HCT116 (cell line): Measurements from ENCODE around the gene CCDC127. TPM values are rescaled to one million over a fixed set of nuclear protein-coding genes. Genes with fewer than 3 reads are reported as not detected.

ENCODE experiments used
- CTCF ChIP-seq, 3 experiments: fragments of 200-600 bp in 1 of 3; sonication (generic) in 1 of 3; IDR thresholded peaks in 2 of 3; conservative IDR thresholded peaks in 1 of 3; 2 replicates each; pipeline ENCODE4 v1.5.1; 2012 to 2017; ENCODE audit warnings: low read depth in 2 of 3, low read length in 2 of 3, antibody characterized with exemption in 1 of 3, borderline replicate concordance in 1 of 3, control low read depth in 1 of 3, mild to moderate bottlenecking in 1 of 3, mixed read lengths in 1 of 3, mixed run types in 1 of 3, moderate library complexity in 1 of 3; ENCODE audit not compliant: insufficient read depth in 1 of 3
- EZH2 ChIP-seq: fragments of 200-600 bp; sonication (generic); IDR thresholded peaks from 2 replicates; pipeline ENCODE4 v1.6.1; 2017; ENCODE audit warnings: antibody characterized with exemption, mixed run types
- POLR2A ChIP-seq: IDR thresholded peaks from 2 replicates; pipeline ENCODE4 v1.7.0; 2011; ENCODE audit warnings: borderline replicate concordance; ENCODE audit not compliant: insufficient read depth, insufficient read length; ENCODE audit errors: extremely low read depth
- RAD21 ChIP-seq: IDR thresholded peaks from 2 replicates; pipeline ENCODE4 v1.6.1; 2012; ENCODE audit warnings: low read depth, mild to moderate bottlenecking
- SP1 ChIP-seq: IDR thresholded peaks from 2 replicates; pipeline ENCODE4 v1.6.1; 2012; ENCODE audit warnings: low read depth
- ZNF274 ChIP-seq: fragments of 200-500 bp; sonication (Bioruptor generic); IDR thresholded peaks from 2 replicates; pipeline ENCODE4 v1.6.1; 2014; ENCODE audit warnings: mild to moderate bottlenecking, low read depth, low read length, inconsistent platforms
- total RNA-seq: library from RNA; stranded (reverse); gene quantifications from one replicate; pipeline ENCODE4 v1.2.1, GENCODE V29; 2021; ENCODE audit not compliant: unreplicated experiment
- TF ChIP-seq, protein P1 (sequence below): IDR thresholded peaks from 2 replicates; pipeline ENCODE4 v1.6.1; 2012; ENCODE audit warnings: low read depth

Gene CCDC127
- total RNA-seq, 1 experiment from 2014 or later = 5.1 TPM

DNA sequence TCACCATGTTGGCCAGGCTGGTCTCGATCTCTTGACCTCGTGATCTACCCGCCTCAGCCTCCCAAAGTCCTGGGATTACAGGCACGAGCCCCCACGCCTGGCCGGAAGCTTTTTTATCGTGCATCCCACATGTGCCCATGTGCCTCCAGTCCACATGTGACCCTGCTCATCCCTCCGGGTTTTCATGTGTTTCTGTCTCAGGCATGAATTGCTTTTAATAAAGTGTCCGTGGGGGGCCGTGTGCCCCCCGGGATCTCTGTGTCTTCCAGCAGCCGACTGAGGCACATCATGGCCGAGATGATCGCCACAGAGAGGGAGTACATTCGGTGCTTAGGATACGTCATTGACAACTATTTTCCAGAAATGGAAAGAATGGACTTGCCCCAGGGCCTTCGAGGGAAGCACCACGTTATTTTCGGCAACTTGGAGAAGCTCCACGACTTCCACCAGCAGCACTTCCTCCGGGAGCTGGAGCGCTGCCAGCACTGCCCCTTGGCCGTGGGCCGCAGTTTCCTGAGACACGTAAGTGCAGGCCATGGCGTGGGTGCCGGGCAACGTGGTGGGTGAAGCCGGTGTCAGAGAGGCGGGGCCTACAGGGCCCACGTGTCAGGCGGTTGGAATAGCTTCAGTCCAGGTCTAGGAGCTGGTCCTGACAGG lies 48.8 kb downstream of the CCDC127 start (continued):
- TF ChIP-seq CTCF (IDR thresholded peaks at IDR 0.05 in 2 of 3, conservative IDR thresholded peaks at IDR 0.05 in 1 of 3; ENCODE audit: borderline replicate concordance in 1 of 3, insufficient read depth in 1 of 3, low read depth in 2 of 3, low read length in 2 of 3) (no peak), ZNF274 (no peak), SP1 (no peak), RAD21 (no peak), EZH2 (no peak), POLR2A (no peak)
- TF ChIP-seq, protein P1, sequence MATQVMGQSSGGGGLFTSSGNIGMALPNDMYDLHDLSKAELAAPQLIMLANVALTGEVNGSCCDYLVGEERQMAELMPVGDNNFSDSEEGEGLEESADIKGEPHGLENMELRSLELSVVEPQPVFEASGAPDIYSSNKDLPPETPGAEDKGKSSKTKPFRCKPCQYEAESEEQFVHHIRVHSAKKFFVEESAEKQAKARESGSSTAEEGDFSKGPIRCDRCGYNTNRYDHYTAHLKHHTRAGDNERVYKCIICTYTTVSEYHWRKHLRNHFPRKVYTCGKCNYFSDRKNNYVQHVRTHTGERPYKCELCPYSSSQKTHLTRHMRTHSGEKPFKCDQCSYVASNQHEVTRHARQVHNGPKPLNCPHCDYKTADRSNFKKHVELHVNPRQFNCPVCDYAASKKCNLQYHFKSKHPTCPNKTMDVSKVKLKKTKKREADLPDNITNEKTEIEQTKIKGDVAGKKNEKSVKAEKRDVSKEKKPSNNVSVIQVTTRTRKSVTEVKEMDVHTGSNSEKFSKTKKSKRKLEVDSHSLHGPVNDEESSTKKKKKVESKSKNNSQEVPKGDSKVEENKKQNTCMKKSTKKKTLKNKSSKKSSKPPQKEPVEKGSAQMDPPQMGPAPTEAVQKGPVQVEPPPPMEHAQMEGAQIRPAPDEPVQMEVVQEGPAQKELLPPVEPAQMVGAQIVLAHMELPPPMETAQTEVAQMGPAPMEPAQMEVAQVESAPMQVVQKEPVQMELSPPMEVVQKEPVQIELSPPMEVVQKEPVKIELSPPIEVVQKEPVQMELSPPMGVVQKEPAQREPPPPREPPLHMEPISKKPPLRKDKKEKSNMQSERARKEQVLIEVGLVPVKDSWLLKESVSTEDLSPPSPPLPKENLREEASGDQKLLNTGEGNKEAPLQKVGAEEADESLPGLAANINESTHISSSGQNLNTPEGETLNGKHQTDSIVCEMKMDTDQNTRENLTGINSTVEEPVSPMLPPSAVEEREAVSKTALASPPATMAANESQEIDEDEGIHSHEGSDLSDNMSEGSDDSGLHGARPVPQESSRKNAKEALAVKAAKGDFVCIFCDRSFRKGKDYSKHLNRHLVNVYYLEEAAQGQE = no peak
